HEK293 (cell line): Measurements from ENCODE around the gene CCIN.
"Not testable (repeated sequence)": the region's sequence is repeated elsewhere in the genome, so short reads cannot be mapped to it uniquely, and the experiment has no call there.

Experiments used
- CTCF ChIA-PET: fragments of 350-600 bp; formaldehyde crosslinking; extraction: SDS; loops from one replicate; lab custom pipeline; 2021; ENCODE audit warnings: antibody characterized with exemption; lab: Yijun Ruan, JAX
- POLR2A ChIA-PET: fragments of 300-600 bp; formaldehyde crosslinking; extraction: SDS; loops from one replicate; lab custom pipeline; 2020; ENCODE audit warnings: antibody characterized with exemption, inconsistent platforms; lab: Yijun Ruan, JAX
- H3K27ac ChIP-seq: fragments of 200-500 bp; sonication (Bioruptor generic); 2 replicates; pipeline ENCODE4 v1.5.1; 2014; ENCODE audit warnings: low read depth, low read length, control low read depth, inconsistent platforms; ENCODE audit errors: extremely low read depth
- H3K36me3 ChIP-seq, 2 experiments: fragments of 200-500 bp in 1 of 2; sonication (Bioruptor generic) in 1 of 2; 1 replicate in 1 of 2; 2 replicates in 1 of 2; pipeline ENCODE4 v1.5.1; 2014 to 2017; ENCODE audit warnings: inconsistent platforms in 2 of 2, low read length in 2 of 2; ENCODE audit not compliant: control insufficient read depth in 2 of 2, insufficient read depth in 1 of 2
- H3K4me1 ChIP-seq: fragments of 200-500 bp; sonication (Bioruptor generic); 2 replicates; pipeline ENCODE4 v1.5.1; 2014; ENCODE audit warnings: mild to moderate bottlenecking, low read length, inconsistent platforms; ENCODE audit not compliant: control insufficient read depth, insufficient read depth
- H3K4me3 ChIP-seq: 2 replicates; pipeline ENCODE4 v1.5.1; 2011; ENCODE audit warnings: low read depth, mild to moderate bottlenecking, control low read depth, low read length, moderate library complexity
- H3K9me3 ChIP-seq: fragments of 200-500 bp; sonication (Bioruptor generic); 2 replicates; pipeline ENCODE4 v1.5.1; 2014; ENCODE audit warnings: low read depth, low read length, inconsistent platforms; ENCODE audit not compliant: control insufficient read depth, insufficient read depth
- CTCF ChIP-seq: fragments of 450-650 bp; formaldehyde crosslinking; IDR thresholded peaks from 2 replicates; pipeline ENCODE4 v1.5.1; 2016; ENCODE audit warnings: missing biosample characterization, missing genetic modification characterization
- KLF10 ChIP-seq: fragments of 450-650 bp; IDR thresholded peaks from 2 replicates; pipeline ENCODE4 v1.5.1; 2018; ENCODE audit warnings: missing biosample characterization, mild to moderate bottlenecking, missing genetic modification characterization
- KLF17 ChIP-seq: fragments of 450-650 bp; formaldehyde crosslinking; IDR thresholded peaks from 2 replicates; pipeline ENCODE4 v1.5.1; 2016; ENCODE audit warnings: missing biosample characterization, missing genetic modification characterization
- KLF7 ChIP-seq: fragments of 450-650 bp; formaldehyde crosslinking; IDR thresholded peaks from 2 replicates; pipeline ENCODE4 v1.5.1; 2016; ENCODE audit warnings: missing biosample characterization, missing genetic modification characterization, borderline replicate concordance
- ZBTB17 ChIP-seq: fragments of 450-650 bp; formaldehyde crosslinking; IDR thresholded peaks from 2 replicates; pipeline ENCODE4 v1.5.1; 2016; ENCODE audit warnings: missing biosample characterization, missing genetic modification characterization
- ZBTB6 ChIP-seq: fragments of 450-650 bp; formaldehyde crosslinking; IDR thresholded peaks from 2 replicates; pipeline ENCODE4 v1.5.1; 2017; ENCODE audit warnings: missing biosample characterization, missing genetic modification characterization
- ZNF274 ChIP-seq, 2 experiments: fragments of 200-500 bp in 1 of 2; fragments of 450-650 bp in 1 of 2; sonication (Bioruptor generic) in 1 of 2; formaldehyde crosslinking in 1 of 2; IDR thresholded peaks; 2 replicates each; pipeline versions ENCODE4 v1.5.1 to v1.6.1; 2014 to 2016; ENCODE audit warnings: borderline replicate concordance in 1 of 2, inconsistent platforms in 1 of 2, low read length in 1 of 2, missing biosample characterization in 1 of 2, missing genetic modification characterization in 1 of 2
- ZNF280D ChIP-seq: fragments of 450-650 bp; formaldehyde crosslinking; IDR thresholded peaks from 2 replicates; pipeline ENCODE4 v1.5.1; 2016; ENCODE audit warnings: missing biosample characterization, missing genetic modification characterization
- ZNF37A ChIP-seq: fragments of 450-650 bp; IDR thresholded peaks from 2 replicates; pipeline ENCODE4 v1.5.1; 2018; ENCODE audit warnings: missing biosample characterization, missing genetic modification characterization
- ZNF571 ChIP-seq: fragments of 450-650 bp; formaldehyde crosslinking; IDR thresholded peaks from 2 replicates; pipeline ENCODE4 v1.5.0; 2017; ENCODE audit warnings: missing biosample characterization, missing genetic modification characterization
- ZNF626 ChIP-seq: fragments of 450-650 bp; sonication (Bioruptor Pico); formaldehyde crosslinking; IDR thresholded peaks from 2 replicates; pipeline ENCODE4 v1.5.1; 2018; ENCODE audit warnings: missing biosample characterization, missing genetic modification characterization, inconsistent platforms
- TF ChIP-seq, protein P1 (sequence below): fragments of 450-650 bp; formaldehyde crosslinking; IDR thresholded peaks from 2 replicates; pipeline ENCODE4 v1.5.1; 2016; ENCODE audit warnings: missing biosample characterization, missing genetic modification characterization
- TF ChIP-seq, protein P2 (sequence below): fragments of 450-650 bp; formaldehyde crosslinking; IDR thresholded peaks from 2 replicates; pipeline ENCODE4 v1.5.1; 2016; ENCODE audit warnings: missing biosample characterization, missing genetic modification characterization
- TF ChIP-seq, protein P3 (sequence below): sonication (generic); formaldehyde crosslinking; IDR thresholded peaks from 2 replicates; pipeline ENCODE4 v1.8.1; 2022; ENCODE audit warnings: mild to moderate bottlenecking, moderate library complexity, missing genetic modification reagents

The CCIN gene

DNA sequence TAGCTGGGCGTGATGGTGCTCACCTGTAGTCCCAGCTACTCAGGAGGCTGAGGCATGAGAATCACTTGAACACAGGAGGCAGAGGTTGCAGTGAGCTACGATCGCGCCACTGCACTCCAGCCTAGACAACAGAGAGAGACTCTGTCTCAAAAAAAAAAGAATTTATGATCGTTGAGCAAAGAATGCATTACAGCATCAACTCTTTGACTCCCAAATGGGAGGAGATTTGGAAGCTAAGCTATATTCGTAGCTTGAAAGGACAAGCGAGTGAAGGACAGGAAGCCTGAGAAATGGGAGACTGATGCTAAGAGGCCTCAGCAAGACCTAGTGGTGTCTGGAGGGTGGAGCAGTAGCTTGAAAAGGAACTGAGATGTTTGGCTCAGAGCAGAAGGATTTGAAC, 10.3 kb upstream of the CCIN start (continued):
- TF ChIP-seq ZNF280D (tag by site-specific recombination) (no peak), KLF7 (no peak), ZNF626 (no peak), ZNF571 (no peak), CTCF (tag by site-specific recombination) (no peak), KLF17 (tag by site-specific recombination) (no peak)
- TF ChIP-seq, protein P1, sequence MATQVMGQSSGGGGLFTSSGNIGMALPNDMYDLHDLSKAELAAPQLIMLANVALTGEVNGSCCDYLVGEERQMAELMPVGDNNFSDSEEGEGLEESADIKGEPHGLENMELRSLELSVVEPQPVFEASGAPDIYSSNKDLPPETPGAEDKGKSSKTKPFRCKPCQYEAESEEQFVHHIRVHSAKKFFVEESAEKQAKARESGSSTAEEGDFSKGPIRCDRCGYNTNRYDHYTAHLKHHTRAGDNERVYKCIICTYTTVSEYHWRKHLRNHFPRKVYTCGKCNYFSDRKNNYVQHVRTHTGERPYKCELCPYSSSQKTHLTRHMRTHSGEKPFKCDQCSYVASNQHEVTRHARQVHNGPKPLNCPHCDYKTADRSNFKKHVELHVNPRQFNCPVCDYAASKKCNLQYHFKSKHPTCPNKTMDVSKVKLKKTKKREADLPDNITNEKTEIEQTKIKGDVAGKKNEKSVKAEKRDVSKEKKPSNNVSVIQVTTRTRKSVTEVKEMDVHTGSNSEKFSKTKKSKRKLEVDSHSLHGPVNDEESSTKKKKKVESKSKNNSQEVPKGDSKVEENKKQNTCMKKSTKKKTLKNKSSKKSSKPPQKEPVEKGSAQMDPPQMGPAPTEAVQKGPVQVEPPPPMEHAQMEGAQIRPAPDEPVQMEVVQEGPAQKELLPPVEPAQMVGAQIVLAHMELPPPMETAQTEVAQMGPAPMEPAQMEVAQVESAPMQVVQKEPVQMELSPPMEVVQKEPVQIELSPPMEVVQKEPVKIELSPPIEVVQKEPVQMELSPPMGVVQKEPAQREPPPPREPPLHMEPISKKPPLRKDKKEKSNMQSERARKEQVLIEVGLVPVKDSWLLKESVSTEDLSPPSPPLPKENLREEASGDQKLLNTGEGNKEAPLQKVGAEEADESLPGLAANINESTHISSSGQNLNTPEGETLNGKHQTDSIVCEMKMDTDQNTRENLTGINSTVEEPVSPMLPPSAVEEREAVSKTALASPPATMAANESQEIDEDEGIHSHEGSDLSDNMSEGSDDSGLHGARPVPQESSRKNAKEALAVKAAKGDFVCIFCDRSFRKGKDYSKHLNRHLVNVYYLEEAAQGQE = no peak
- TF ChIP-seq, protein P2, sequence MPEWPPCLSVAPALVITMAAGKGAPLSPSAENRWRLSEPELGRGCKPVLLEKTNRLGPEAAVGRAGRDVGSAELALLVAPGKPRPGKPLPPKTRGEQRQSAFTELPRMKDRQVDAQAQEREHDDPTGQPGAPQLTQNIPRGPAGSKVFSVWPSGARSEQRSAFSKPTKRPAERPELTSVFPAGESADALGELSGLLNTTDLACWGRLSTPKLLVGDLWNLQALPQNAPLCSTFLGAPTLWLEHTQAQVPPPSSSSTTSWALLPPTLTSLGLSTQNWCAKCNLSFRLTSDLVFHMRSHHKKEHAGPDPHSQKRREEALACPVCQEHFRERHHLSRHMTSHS (tag by site-specific recombination) = no peak

- CTCF ChIA-PET = interaction anchor here (1.1 kb wide), 1 partner anchor 57 kb away, joined by 5 read pairs; no protein-coding TSS in a partner anchor
- H3K4me1 ChIP-seq, H3K9me3 ChIP-seq, H3K36me3 ChIP-seq, POLR2A ChIA-PET, H3K4me3 ChIP-seq, H3K27ac ChIP-seq: not testable (repeated sequence)
Observed at GRCh38 chr9:36159509-36159908, 9.7 kb upstream of the CCIN start.

- H3K27ac ChIP-seq, H3K9me3 ChIP-seq, H3K4me3 ChIP-seq, H3K4me1 ChIP-seq, H3K36me3 ChIP-seq: not testable (repeated sequence)
- ChIA-PET CTCF (interaction anchor here (0.7 to 1.1 kb wide), 2 partner anchors 58 to 94 kb away, joined by 4 to 5 read pairs; no protein-coding TSS in a partner anchor), POLR2A (interaction anchor here (1.5 kb wide), 1 partner anchor 11 kb away, joined by 3 read pairs; no protein-coding TSS in a partner anchor)
Observed at GRCh38 chr9:36160126-36160525, 9.1 kb upstream of the CCIN start.

DNA sequence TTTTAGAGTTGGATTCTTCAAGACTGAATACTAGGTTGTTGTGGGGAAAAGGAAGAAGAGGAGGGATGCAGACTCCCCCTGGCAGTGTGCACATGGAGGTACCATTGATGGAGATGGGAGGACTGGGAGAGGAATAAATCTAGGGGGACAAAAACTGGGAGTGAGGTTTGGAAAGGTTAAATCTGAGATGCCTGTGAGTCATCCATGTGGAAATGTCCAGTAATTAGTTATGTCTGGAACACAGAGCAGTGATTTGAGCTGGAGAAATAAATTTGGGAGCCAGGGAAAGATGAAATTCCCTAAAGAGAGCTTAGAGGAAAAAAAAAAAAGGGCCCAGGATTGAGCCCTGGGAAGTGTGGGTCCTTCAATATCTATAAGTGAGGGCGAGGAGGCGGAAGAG, 8.0 kb upstream of the CCIN start:
- peaks cover 4% of the 10 kb centered on the region; the same call in 1 of the 2 replicates for H3K4me1 ChIP-seq
- no peak overlapping the region for H3K4me3 ChIP-seq
- TF ChIP-seq ZNF37A (tag by site-specific recombination) (no peak), KLF10 (tag by site-specific recombination) (no peak), ZNF274 (IDR thresholded peaks at IDR 0.05; ENCODE audit: low read length) (no peak), ZNF274 (tag by site-specific recombination; IDR thresholded peaks at IDR 0.05; ENCODE audit: borderline replicate concordance) (no peak), ZBTB17 (tag by site-specific recombination) (peak; percentile 34; the same call in 1 of the 2 replicates), ZBTB6 (no peak)
- TF ChIP-seq, protein P3, sequence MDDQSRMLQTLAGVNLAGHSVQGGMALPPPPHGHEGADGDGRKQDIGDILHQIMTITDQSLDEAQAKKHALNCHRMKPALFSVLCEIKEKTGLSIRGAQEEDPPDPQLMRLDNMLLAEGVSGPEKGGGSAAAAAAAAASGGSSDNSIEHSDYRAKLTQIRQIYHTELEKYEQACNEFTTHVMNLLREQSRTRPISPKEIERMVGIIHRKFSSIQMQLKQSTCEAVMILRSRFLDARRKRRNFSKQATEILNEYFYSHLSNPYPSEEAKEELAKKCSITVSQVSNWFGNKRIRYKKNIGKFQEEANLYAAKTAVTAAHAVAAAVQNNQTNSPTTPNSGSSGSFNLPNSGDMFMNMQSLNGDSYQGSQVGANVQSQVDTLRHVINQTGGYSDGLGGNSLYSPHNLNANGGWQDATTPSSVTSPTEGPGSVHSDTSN (CRISPR knock-in tag) = no peak
- ChIA-PET POLR2A (interaction anchor here (1.5 kb wide), 1 partner anchor 12 kb away, joined by 3 read pairs; no protein-coding TSS in a partner anchor), CTCF (interaction anchor here (1.1 kb wide), 1 partner anchor 73 kb away, joined by 4 read pairs; no protein-coding TSS in a partner anchor)
- H3K27ac ChIP-seq = no peak overlapping the region
- no peaks in the 10 kb centered on the region for H3K9me3 ChIP-seq
- H3K36me3 ChIP-seq = no peaks in the 10 kb centered on the region
